GM18858 (cell line): ENCODE measurements around the gene TAGLN2.
"Not testable (repeated sequence)": the region's sequence is repeated elsewhere in the genome, so short reads cannot be mapped to it uniquely, and the experiment has no call there.

ENCODE experiments used
- ATAC-seq: cut with Tn5 transposase; IDR thresholded peaks from one replicate; pipeline ENCODE4 v1.9.1; 2021; ENCODE audit not compliant: unreplicated experiment

Gene TAGLN2

GRCh38 chr1:159902541-159902940, 22.8 kb downstream of the TAGLN2 start:
- no peak for ATAC-seq

- ATAC-seq = no peak
Observed at GRCh38 chr1:159900755-159901360, 24.4 kb downstream of the TAGLN2 start.

- no peak for ATAC-seq
Observed at GRCh38 chr1:159900086-159900680, 25.1 kb downstream of the TAGLN2 start, which contains the start of gene CFAP45. TSS of gene CFAP45 (minus strand) at chr1:159900165. CDS start at chr1:159900098, 67 bp downstream.

- ATAC-seq = not testable (repeated sequence)
Observed at GRCh38 chr1:159899634-159900033, 25.7 kb downstream of the TAGLN2 start.

DNA sequence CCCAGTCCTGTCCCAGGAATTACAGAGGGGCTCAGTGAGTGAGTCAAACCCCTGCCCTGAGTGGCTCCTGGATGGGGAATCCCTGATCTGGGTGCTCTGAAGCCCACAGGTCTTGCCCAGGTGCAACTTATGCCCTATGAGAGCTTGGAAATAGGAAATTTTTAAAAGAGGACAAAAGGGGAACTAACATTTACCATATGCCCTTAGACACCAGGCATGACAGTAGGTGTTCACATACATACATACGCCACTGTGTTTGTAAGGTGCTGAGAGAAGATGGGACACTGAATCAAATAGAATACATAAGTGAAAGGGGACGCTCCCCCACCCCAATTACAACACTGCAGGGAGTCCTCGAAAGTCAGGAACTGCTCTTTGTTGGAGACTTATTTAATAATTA, 26.8 kb downstream of the TAGLN2 start:
- ATAC-seq = no peak

DNA sequence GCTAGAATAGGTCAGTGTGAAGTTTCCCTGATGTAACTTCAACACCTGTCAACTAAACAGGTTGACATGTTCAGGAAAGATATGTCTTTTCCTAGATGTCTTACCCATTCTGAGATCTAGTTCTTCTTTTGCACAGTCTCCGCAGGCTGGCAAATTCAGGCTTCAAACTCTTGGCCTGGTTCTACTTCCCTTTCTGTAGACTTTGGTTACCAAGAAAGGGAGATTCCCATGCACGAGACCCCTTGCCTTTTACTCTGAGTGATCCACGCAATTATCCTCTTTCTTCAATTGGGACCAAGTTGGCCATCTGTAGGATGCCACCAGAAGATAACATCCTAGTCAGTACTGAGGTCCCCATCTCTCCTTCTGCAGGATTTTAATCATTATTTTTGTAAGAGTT, 27.3 kb downstream of the TAGLN2 start:
- no peak for ATAC-seq

DNA sequence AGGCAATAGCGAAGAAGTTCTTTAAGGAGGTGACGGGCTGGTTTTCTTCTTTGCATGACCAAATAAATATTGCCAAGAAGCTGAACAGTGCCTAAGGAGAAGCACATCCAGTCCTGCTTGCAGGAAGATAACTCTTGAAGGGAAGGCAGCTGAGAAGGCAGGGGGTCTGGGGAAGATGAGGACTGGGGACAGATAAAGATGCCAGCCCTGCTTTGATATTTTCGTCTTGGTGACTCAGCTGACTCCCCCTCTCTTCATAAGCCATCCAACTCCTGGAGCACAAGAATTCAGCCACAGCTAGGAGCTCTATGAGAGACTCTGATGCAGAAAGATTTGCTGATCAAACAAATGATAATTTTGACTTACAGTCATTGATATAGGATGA, 28.8 kb downstream of the TAGLN2 start:
- no peak for ATAC-seq

DNA sequence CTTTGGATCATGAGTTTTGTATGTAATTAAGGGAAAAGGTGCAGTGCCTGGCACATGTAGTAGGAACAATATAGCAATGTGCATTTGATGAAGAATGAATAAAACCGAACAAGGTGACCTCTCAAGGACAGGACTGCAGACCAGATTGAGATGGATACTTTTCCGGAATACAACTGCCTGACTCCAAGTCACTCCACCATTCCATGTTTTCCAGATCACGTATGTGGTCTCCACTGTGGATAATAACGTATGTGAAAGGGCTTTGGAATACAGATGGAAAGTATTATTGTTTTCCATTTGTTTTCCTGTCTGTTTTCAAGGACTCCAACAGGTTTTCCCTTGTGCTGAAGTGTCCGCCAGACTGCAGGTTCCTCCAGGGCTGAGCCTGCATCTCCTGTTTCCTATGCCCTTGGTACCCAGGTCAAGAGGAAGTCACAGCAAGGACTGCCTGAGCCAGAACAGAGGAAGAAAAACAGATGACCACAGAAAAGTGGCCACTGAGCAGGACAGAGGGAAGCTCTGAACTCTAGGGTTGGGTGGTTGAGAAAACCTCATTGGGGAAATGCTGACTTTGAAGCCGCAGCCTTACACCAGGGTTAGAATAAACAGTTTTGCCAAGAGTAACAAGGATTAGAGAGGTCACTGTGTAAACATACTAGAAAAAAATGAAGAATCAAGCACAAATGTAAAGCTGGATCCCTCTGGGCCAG, 29.3 kb downstream of the TAGLN2 start:
- ATAC-seq = no peak

DNA sequence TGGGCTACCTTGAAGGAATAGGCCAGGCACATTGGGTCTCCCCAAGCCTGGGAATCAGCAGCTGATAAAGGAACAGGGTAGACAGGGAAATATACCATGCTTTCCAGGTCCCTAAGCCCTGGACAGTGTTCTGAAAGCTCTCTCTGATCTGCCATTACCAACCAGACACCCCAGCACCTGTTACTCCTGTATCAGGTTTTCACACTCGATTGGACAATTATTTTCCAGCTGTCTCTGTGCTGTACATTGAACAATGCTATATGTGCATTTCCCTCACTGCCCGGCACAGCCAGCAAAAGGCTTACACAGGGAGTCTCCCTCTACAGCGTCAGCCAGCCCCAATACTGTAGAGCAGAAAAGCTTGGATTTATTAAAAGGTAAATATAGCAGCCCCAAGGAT, 30.0 kb downstream of the TAGLN2 start:
- ATAC-seq = no peak

DNA sequence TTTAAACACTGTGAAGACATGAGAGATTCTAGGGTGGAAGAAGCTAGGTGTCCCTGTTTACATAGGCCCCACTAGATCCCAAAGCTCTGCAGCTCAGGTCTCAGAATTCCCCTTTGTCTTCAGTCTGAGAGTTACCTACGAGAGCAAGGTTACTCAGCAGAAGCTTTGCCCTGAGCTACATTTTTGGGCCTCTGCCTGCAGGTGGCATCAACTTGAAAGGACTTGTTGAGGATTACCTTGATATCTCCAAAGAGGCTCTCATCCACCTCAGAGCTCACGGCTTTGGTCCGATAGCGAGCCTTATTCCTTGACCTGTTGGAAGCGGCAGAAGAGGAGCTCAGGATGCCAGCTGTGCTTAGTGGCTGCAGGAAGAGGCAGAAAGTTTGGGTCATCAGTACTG, 32.4 kb downstream of the TAGLN2 start:
- no peak for ATAC-seq

DNA sequence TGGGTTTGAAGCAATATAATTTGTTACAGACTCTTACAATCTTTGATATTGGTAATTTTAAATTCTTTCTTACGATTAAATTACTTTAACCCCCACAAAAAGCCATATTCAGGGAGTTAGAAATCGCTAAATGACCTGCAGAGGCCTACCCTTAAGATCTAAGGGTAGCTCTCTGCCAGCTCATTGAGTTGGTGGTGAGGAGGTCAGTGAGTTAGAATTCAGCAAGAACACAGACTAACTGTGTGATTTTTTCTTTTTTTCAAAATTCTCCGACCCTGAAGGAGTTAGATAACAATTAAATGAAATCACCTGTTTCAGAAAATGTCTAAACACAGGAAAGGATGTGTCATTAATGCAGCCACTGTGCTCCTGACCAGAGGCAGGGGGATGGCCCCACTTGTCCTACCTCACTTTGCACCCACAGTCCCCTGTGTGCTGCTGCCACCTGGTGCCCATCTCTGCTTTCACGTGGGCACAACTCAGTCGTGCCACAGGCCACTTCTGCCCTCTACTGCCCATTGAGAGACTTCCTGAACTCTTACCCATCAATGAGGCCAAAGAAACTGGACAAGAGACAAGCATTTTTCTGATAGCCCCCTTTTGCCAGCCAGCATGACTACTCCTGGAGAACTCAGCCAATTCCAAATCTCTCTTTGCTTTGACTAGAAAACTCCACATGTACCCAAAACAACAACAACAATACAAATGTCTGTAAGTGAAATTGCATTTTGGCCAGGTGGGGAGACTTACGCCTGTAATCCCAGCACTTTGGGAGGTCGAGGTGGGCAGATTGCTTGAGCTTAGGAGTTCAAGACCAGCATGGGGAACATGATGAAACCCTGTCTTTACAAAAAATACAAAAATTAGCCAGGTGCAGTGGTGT, 33.8 kb downstream of the TAGLN2 start:
- ATAC-seq = peak; percentile 61

GRCh38 chr1:159890390-159890789, 34.9 kb downstream of the TAGLN2 start:
- no peak for ATAC-seq

GRCh38 chr1:159889821-159890252, 35.5 kb downstream of the TAGLN2 start:
- peak; percentile 89 for ATAC-seq

- no peak for ATAC-seq
Observed at GRCh38 chr1:159889202-159889601, 36.1 kb downstream of the TAGLN2 start.

DNA sequence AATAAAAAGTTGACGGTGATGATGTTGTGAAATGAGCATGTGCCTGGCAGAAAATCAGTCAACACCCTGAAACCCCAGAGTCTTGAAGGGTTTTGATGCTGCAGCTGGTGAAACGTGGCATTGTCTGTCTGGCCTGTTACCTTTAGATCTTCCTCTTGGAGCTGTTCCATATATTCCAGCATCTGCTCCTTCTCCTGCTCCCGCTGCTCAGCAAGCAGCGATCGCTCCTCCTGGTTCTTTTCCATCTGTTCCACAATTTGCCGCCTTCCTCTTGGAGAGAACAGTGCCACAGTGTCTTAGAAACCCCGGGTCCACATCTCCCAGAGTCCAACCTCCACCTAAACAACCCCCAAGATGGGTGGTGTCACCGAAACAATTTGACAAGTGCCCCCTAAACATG, 41.0 kb downstream of the TAGLN2 start:
- no peak for ATAC-seq

DNA sequence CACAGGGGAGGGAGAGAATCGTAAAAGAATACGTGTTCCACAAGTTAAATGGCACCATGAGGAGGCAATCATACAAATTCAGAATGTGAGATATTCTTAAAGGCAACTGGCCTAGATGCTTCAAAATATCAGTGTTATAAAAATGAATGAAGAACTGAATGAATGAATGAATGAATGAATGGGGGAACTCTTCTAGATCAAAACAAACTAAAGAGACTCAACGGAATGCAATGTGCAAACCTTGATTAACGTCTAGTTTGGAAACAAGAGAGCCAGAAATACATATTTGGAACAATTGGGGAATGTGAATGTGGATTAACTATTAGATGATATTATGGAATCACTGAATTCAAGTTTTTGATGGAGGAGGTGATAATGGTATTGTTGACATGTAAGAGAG, 42.2 kb downstream of the TAGLN2 start:
- no peak for ATAC-seq

GRCh38 chr1:159882527-159882862, 42.8 kb downstream of the TAGLN2 start:
- ATAC-seq = no peak

DNA sequence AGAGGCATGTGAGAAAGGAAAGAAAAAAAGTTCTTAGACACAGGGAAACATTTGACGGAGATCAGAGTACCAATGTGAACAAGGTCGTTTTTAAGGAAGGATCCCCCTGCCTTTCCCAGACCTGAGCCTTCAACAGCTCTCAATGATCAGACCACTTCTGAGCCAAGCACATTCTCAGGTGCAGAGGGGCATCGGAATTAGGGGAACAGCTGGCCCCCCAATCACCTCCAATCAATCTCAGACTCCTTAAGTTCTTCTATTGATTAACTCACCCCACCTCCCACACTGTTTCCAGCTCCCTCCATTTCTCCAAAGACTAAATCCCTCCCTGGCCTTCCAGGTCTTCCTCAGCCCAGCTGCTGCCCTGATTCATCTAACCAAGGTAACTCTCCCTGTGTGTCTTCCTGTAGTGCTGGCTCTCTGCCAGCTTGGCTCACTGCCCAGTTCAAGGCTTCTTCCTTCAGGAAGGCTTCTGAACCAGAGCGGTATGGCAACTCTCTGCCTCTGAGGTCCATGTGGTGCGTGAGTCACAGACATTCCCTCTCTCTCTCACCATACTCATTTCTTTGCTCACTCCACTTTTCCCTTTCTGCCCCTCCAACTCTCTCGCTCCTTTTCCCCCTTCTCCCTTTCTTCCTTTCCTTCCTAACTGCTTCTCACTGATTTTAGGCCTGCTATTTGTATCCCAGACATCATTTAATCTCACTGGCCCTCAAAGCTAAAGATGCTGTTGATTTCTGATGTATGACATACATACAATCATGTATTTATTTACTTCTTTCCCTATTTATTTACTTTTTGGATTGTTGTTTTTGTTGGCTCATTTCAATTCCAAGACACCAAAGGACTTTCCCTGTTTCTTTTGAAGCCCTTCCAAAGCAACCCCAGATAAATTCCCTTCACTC, 43.4 kb downstream of the TAGLN2 start:
- no peak for ATAC-seq

DNA sequence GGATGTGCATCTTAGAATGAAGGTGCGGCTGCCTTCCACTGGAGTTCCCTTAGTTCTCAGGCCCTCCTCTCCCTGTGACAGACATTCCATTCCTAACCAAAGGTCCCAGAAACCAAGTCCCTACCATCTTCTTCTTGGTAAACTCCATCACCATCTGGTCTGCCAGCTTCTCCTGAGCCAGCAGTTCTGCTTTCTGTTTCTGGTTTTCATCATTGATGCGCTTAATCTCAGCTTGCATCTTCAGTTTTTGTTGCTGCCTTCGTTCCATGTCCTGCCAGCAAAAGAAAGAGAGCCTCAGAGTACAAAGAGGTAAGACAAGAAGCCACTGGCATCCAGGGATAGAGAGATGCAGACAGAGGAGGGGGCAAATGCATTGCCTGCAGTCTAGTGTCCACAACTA, 44.9 kb downstream of the TAGLN2 start:
- no peak for ATAC-seq

GRCh38 chr1:159879977-159880376, 45.3 kb downstream of the TAGLN2 start:
- no peak for ATAC-seq
